GM12864 (cell line): ENCODE results near the gene ZMYM2.
"Not testable (repeated sequence)": the region's sequence is repeated elsewhere in the genome, so short reads cannot be mapped to it uniquely, and the experiment has no call there.

ENCODE experiments used
- DNase-seq: peaks from one replicate; pipeline ENCODE4 v3.0.0-alpha.2; 2011; ENCODE audit warnings: low read depth
- H3K4me3 ChIP-seq: 2 replicates; pipeline ENCODE4 v1.5.1; 2011; ENCODE audit warnings: mild to moderate bottlenecking, low read depth, low read length, control low read depth
- CTCF ChIP-seq: IDR thresholded peaks from 2 replicates; pipeline ENCODE4 v1.5.1; 2011; ENCODE audit warnings: low read depth, mild to moderate bottlenecking, moderate library complexity, low read length, control low read depth, inconsistent platforms; ENCODE audit errors: missing control alignments

Gene ZMYM2

DNA sequence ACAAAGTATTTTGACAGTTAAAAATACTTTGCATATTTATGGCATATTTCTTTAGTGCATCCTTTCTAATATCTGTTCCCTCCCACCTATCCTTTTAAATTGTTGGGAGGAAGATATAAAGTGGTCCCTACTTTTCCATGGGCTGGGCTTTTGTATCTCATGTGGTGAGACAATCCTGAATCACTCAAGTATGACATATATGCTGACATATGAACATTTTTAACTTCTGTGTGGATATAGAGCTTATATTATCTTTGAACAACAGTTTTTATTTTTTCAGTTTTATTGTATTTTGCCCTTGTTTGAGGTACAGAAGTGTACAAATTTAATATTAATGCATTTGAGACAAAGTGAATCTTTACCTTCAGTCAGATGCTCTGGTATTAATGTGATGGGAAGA, 3.4 kb downstream of the ZMYM2 start:
- no peak overlapping the region for H3K4me3 ChIP-seq
- TF ChIP-seq CTCF: no peak
- DNase-seq: no peak

GRCh38 chr13:19962894-19963293, 4.4 kb downstream of the ZMYM2 start:
- H3K4me3 ChIP-seq: no peak overlapping the region
- no peak for DNase-seq
- TF ChIP-seq CTCF: no peak

GRCh38 chr13:19967621-19968020, 9.1 kb downstream of the ZMYM2 start:
- H3K4me3 ChIP-seq: no peak overlapping the region
- no peak for DNase-seq
- no peak for TF ChIP-seq CTCF

- not testable (repeated sequence) for DNase-seq, H3K4me3 ChIP-seq
Observed at GRCh38 chr13:19974498-19975009, 16.0 kb downstream of the ZMYM2 start.

GRCh38 chr13:19978831-19979437, 20.4 kb downstream of the ZMYM2 start:
- H3K4me3 ChIP-seq: no peak overlapping the region
- DNase-seq: no peak
- TF ChIP-seq CTCF: no peak

- DNase-seq: no peak
Observed at GRCh38 chr13:19981685-19982238, 23.2 kb downstream of the ZMYM2 start.

More at GRCh38 chr13:19981685-19982238, 23.2 kb downstream of the ZMYM2 start:
- no peak overlapping the region for H3K4me3 ChIP-seq
- no peak for TF ChIP-seq CTCF
